ENCODE measurements around the gene SPI1. TPM values are rescaled to one million over a fixed set of nuclear protein-coding genes. Genes with fewer than 3 reads are reported as not detected.
"Not testable (repeated sequence)": the region's sequence is repeated elsewhere in the genome, so short reads cannot be mapped to it uniquely, and the experiment has no call there.

Gene SPI1
- total RNA-seq, 1 experiment from 2014 or later = not detected

GRCh38 chr11:47328449-47329390 lies 49.6 kb downstream of the SPI1 start:
- no peak for DNase-seq (ENCODE audit: extremely low read depth, low read depth)

- DNase-seq (ENCODE audit: extremely low read depth, low read depth) = no peak
These were observed 50.4 kb downstream of the SPI1 start for GRCh38 chr11:47327949-47328348.

GRCh38 chr11:47327025-47327424 lies 51.3 kb downstream of the SPI1 start:
- DNase-seq (ENCODE audit: extremely low read depth, low read depth) = no peak

- no peak for DNase-seq (ENCODE audit: extremely low read depth, low read depth)
These were observed 52.1 kb downstream of the SPI1 start for GRCh38 chr11:47326198-47326597.

- DNase-seq (ENCODE audit: extremely low read depth, low read depth) = no peak
These were observed 52.9 kb downstream of the SPI1 start for GRCh38 chr11:47325271-47326041.

GRCh38 chr11:47324520-47324919 lies 53.8 kb downstream of the SPI1 start:
- DNase-seq (ENCODE audit: extremely low read depth, low read depth) = no peak

GRCh38 chr11:47318166-47318565 lies 60.2 kb downstream of the SPI1 start:
- no peak for DNase-seq (ENCODE audit: extremely low read depth, low read depth)

- no peak for DNase-seq (ENCODE audit: extremely low read depth, low read depth)
These were observed 61.1 kb downstream of the SPI1 start for GRCh38 chr11:47317064-47317828.

GRCh38 chr11:47316501-47316900 lies 61.8 kb downstream of the SPI1 start:
- DNase-seq (ENCODE audit: extremely low read depth, low read depth) = not testable (repeated sequence)

GRCh38 chr11:47314992-47315391 lies 63.4 kb downstream of the SPI1 start:
- no peak for DNase-seq (ENCODE audit: extremely low read depth, low read depth)

- no peak for DNase-seq (ENCODE audit: extremely low read depth, low read depth)
These were observed 70.1 kb downstream of the SPI1 start for GRCh38 chr11:47308050-47308823.

- no peak for DNase-seq (ENCODE audit: extremely low read depth, low read depth)
These were observed 71.9 kb downstream of the SPI1 start for GRCh38 chr11:47306484-47306844.

GRCh38 chr11:47305734-47306483 lies 72.4 kb downstream of the SPI1 start:
- no peak for DNase-seq (ENCODE audit: extremely low read depth, low read depth)

Small RNA genes lying within 50 kb of the gene (small RNA-seq; reads per million reads assigned to genes)
- 0 reads per million in 2 experiments for gene MIR4487

Other genes with a start within 250 kb of the SPI1 start
- gene ARFGAP2, start 201.7 kb downstream of the SPI1 start, total RNA-seq (2014; rRNA removed; shearing (Covaris generic)) = 26.5 and 27.9 TPM in 2 replicates
- gene PACSIN3, start 192.1 kb downstream of the SPI1 start, total RNA-seq (2014; rRNA removed; shearing (Covaris generic)) = 19.2 and 21.8 TPM in 2 replicates
- gene DDB2, start 163.6 kb downstream of the SPI1 start, total RNA-seq (2014; rRNA removed; shearing (Covaris generic)) = 59.1 and 61.7 TPM in 2 replicates
- gene ACP2, start 129.7 kb downstream of the SPI1 start, total RNA-seq (2014; rRNA removed; shearing (Covaris generic)) = 13.4 and 15.2 TPM in 2 replicates
- gene NR1H3, start 120.6 kb downstream of the SPI1 start, total RNA-seq (2014; rRNA removed; shearing (Covaris generic)) = 8.3 and 8.7 TPM in 2 replicates
- 13.1 and 15.2 TPM in 2 replicates for gene MADD, start 108.4 kb downstream of the SPI1 start, total RNA-seq (2014; rRNA removed; shearing (Covaris generic))
- 0.05 TPM in 1 of 2 replicates, not detected in the other for gene MYBPC3, start 25.8 kb downstream of the SPI1 start, total RNA-seq (2014; rRNA removed; shearing (Covaris generic))
- 12.0 and 12.9 TPM in 2 replicates for gene SLC39A13, start 30.0 kb upstream of the SPI1 start, total RNA-seq (2014; rRNA removed; shearing (Covaris generic))
- 120 and 123 TPM in 2 replicates for gene PSMC3, start 47.9 kb upstream of the SPI1 start, total RNA-seq (2014; rRNA removed; shearing (Covaris generic))
- gene RAPSN, start 70.6 kb upstream of the SPI1 start, total RNA-seq (2014; rRNA removed; shearing (Covaris generic)) = 0.17 TPM in 1 of 2 replicates, not detected in the other
- 60.3 and 74.4 TPM in 2 replicates for gene CELF1, start 174.6 kb upstream of the SPI1 start, total RNA-seq (2014; rRNA removed; shearing (Covaris generic))
- 51.0 and 54.8 TPM in 2 replicates for gene PTPMT1, start 187.1 kb upstream of the SPI1 start, total RNA-seq (2014; rRNA removed; shearing (Covaris generic))
- gene KBTBD4, start 200.4 kb upstream of the SPI1 start, total RNA-seq (2014; rRNA removed; shearing (Covaris generic)) = 10.2 and 10.9 TPM in 2 replicates
- 41.8 and 46.6 TPM in 2 replicates for gene NDUFS3, start 200.5 kb upstream of the SPI1 start, total RNA-seq (2014; rRNA removed; shearing (Covaris generic))
- not detected in 2 replicates for gene FAM180B, start 208.1 kb upstream of the SPI1 start, total RNA-seq (2014; rRNA removed; shearing (Covaris generic))
- not detected in 2 replicates for gene C1QTNF4, start 215.9 kb upstream of the SPI1 start, total RNA-seq (2014; rRNA removed; shearing (Covaris generic))

Measured in NCI-H460 (cell line).